Measurements from ENCODE around the gene PEX16.

Gene PEX16

DNA sequence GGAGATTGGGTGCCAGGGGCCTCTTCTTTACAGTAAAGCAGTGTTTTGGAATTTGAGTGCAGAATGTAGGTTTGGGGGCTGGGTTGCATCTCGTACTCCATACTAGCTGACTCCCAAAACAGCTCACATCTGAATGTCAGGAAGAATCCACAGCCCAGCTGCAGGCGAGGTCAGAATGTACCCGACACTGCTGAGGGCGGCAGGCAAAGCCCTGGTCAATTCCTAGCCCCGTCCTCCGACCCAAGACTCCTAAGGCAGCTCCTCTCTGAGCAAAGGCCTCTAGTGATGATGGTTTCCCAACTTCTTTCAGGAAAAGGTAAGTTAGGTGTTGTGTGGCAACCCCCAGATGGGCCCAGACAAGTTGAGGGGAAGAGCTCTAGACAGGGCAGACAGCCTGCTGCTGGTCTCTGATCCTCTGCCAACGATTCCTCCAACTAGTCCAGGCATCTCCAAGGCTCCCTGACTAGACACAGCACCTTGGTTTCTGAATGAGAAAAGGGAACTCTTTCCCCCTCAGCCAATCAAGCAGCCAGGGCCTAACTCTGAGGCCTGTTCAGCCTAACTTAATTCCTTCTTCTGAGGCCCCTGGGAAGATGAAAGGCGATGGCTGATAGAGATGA is 13.4 kb upstream of the PEX16 start:
- no peak for DNase-seq

DNA sequence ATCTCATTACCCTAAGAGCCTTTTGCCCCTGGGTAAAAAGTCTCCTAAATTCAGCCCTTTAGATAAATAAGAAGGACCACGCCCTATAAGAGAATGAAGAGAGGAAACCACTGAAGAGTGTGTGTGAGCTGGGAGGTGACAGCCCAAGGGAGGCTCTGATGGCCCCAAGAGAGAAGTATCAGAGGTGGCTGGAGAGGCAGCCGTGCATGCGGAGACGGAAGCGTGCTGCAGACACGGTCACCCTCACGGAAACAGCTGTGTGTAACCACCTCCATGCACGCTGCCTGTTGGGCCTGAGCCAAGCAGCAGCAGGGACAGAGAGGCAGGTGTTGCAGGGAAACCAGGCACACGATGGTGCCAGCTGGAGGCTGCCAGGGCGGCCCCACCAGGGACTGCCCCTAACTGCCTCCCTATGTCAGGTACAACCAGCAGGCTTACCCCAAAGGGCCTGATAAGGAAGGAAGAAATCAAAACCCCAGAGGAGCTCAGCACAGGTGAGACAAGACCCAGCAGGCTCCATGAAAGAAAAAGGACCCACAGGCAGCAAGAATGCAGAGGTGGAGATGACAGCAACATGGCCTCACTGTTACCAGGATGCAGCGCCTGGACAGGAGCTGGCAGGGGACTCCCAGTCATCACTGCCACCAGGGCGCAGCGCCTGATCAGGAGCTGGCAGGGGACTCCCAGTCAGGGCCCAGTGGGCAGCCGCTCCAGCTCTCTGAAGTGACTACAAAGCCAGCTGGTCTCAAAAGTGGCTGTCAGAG is 12.5 kb upstream of the PEX16 start:
- DNase-seq: peak; percentile 73 to 84

DNA sequence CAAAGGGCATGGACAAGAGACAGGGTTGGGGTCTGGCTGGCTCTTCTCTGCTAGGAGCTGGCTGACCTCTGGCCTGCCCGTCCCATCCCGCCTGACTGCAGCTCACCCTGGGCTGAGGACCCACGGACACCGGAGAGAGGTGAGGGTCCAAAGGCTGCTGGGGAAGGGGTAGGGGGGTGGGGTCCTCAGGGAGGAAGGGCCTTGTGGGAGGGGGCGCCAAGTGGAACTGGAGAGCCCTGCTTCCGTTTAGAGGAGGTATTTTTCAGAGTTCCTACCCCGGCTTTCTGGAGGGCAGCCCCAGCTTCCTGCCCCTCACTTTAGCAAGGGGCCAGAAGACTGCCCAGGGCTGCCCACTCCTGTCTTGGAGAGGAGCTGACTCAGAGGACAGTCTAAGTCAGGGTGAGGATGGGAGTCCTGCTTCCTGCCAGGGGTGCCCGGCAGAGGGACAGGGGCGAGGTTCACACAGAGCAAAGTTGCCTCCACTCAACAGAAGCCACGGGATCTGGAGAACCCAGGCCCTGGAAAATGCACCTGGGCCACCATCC is 11.9 kb upstream of the PEX16 start:
- DNase-seq: no peak

DNA sequence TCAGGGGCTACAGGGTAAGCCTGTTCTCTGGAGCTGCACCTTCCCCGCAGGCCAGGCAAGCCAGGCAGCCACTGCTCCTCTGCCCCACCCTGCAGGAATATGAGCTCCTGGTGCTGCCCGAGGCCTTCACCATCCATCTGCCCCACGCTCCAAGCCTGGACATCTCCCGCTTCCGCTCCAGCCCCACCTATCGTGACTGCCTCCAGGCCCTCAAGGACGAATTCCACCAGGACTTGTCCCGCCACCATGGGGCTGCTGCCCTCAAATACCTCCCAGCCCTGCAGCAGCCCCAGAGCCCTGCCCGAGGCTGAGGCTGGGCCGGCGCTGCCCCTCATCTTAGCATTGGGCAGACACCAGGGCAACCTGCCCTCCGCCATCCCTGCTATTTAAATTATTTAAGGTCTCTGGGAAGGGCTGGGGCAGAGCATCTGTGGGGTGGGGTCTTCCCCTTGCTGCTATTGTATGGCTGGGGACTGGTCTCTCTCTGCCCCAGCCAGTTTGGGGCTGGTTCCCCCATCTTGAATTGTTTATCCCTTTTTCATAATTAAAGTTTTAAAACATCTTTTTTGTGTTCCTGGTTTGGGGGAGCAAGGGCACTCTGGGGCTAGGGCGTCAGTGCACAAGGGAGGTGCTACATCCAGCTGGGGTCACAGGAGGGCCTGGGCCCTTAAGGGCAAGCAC is 11.0 kb upstream of the PEX16 start:
- DNase-seq: no peak

DNA sequence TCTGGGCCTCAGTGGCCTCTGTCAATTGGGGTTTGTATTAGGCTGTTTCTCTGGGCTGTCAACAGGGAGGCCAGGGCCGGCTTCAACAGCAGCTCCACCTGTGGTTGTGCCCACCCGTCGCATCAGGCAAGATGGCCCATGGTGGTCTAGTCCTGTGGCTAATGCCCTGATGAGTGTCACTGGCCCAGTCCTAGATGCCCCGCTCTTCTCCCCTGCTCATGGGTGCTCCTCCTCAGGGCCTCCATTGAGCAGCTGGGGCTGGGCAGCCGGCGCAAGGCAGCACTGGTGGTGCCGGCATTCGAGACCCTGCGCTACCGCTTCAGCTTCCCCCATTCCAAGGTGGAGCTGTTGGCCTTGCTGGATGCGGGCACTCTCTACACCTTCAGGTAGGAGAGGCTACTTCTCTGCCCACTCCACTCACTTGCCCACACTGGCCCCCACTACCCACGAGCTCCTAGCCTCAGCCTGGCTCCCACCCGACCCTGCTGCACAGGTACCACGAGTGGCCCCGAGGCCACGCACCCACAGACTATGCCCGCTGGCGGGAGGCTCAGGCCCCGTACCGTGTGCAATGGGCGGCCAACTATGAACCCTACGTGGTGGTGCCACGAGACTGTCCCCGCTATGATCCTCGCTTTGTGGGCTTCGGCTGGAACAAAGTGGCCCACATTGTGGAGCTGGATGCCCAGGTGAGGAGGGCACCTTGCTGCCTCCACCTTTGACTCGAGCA is 10.2 kb upstream of the PEX16 start:
- DNase-seq: no peak

DNA sequence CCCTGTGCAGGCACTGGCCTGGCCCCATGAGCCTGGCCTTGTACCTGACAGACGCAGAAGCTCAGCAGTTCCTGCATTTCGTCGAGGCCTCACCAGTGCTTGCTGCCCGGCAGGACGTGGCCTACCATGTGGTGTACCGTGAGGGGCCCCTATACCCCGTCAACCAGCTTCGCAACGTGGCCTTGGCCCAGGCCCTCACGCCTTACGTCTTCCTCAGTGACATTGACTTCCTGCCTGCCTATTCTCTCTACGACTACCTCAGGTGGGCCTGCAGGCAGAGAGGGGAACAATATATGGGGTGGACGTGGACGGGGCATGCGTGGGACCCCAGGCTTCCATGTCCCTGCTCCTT is 9.6 kb upstream of the PEX16 start:
- no peak for DNase-seq

DNA sequence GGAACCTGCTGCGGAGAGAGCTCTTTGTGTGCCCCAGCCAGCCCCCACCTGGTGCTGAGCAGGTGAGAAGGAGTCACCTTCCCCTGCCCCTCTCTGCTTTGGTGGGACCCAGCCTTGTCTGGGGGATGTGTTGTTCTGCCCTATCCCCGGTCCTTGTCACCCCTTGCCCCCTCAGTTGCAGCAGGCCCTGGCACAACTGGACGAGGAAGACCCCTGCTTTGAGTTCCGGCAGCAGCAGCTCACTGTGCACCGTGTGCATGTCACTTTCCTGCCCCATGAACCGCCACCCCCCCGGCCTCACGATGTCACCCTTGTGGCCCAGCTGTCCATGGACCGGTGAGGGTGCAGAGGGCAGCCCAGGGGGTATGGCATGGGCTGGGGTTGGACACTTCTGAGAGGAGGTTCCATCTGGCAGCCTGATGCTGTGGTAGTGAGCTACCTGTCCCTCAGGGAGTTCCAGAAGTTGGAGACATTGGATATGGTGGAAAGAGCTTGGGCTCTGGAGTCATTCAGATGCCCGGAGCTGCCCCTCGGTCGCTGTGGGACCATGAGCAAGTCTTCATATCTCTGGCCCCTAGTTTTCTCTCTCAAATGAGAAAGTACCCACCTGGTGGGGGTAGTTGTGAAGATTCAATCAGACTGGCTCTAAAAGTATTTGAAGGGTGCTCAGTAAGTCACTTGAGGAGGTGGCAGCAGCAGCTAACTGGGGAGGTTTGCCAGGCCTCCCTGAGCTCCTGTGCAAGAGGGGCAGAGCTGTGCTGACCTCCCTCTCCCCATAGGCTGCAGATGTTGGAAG is 9.1 kb upstream of the PEX16 start:
- no peak for DNase-seq

DNA sequence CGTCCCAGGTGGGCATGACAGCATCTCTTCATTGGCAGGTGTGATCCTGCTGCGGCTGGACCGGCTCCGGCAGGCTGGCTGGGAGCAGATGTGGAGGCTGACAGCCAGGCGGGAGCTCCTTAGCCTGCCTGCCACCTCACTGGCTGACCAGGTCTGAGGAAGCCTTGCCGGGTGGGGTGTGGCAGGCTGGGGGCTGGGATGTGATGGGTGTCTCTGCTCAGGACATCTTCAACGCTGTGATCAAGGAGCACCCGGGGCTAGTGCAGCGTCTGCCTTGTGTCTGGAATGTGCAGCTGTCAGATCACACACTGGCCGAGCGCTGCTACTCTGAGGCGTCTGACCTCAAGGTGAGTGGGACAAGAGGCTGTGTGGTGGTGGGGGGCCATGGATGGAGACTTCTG is 8.3 kb upstream of the PEX16 start:
- DNase-seq: no peak

DNA sequence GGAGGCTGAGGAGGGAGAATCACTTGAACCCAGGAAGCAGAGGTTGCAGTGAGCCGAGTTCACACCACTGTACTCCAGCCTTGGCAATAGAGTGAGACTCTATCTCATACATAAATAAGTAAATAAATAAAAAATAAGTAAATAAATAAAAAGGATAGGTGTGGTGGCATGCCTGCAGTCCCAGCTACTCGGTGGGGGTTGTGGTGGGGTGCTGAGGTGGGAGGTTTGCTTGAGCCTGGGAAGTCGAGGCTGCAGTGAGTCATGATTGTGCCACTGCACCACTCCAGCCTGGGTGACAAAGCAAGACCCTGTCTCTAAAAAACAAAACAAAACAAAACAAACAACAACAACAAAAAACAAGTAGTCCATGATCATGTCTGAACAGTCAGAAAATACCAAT is 7.9 kb upstream of the PEX16 start:
- DNase-seq: no peak

DNA sequence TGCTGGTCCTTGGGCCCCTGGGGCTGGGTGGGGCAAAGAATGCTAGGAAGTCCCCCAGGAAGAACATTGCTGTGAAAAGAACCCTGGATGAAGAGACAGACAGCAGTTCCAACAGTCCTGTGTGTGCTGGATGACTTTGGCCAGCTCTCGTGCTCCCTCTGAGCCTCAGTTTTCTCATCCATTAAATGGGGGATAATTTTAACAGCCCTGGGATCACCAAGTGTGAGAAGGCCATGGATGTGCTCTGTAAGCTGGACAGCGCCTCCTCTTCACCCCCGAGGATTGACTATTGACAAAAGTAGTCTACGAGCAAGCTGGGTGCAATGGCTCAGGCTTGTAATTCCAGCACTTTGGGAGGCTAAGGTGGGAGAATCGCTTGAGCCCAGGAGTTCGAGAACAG is 7.2 kb upstream of the PEX16 start:
- no peak for DNase-seq

DNA sequence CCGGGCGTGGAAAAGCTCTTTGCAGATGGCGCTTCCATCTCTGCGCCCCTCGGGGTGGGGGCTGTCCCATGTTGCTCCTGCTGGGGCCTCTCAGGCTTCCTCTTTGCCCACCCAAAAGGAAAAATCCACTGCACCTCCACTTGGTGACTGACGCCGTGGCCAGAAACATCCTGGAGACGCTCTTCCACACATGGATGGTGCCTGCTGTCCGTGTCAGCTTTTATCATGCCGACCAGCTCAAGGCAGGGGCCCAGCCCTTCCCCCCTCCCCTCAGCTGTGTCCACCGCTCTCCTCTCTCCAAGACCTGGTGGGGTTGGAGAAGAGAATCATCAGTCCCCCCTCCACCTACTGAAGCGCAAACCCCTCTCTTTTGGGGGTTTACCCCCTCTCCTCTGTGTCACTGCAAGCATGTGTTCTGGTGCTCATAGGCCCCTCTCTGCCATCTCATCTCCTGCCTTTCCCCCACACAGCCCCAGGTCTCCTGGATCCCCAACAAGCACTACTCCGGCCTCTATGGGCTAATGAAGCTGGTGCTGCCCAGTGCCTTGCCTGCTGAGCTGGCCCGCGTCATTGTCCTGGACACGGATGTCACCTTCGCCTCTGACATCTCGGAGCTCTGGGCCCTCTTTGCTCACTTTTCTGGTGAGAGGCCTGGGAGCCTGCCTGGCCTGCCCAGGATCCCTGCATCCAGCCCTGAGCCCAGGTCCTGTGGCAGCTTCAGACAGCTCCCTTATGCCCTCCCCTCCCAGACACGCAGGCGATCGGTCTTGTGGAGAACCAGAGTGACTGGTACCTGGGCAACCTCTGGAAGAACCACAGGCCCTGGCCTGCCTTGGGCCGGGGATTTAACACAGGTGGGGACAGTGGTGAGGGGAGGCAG is 6.6 kb upstream of the PEX16 start:
- DNase-seq: no peak

DNA sequence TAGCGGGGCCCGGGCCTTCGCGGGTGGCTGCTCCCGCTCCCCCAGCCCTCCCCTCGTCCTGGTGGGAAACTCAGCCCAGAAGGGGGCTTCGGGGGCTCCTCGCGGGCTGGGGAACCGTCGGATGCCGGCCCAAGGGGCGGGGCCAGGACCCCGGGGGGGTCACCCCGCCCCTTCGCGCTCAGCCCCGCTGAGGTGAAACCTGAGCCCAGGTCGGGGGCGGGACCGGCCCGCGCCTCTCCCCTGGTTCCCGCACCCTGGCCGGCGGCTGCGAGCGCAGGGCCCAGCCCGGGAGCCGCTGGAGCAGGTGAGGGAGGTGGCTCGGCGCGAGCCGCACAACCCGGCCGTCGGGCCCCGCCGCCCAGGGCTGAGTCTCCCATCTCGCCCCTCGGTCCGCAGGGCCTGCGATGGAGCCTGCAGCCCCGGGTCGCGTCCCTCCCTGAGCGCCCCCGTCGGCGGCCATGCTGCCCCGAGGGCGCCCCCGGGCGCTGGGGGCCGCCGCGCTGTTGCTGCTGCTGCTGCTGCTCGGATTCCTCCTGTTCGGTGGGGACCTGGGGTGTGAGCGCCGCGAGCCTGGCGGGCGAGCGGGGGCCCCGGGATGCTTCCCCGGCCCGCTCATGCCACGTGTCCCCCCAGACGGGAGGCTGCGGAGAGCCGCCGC is 4.9 kb upstream of the PEX16 start, which contains the start of gene LARGE2:
LARGE2 (plus strand) TSS at position 232 of the 658 bp plus-strand sequence; CDS start at position 459, 227 bp downstream.
- no peak for DNase-seq

DNA sequence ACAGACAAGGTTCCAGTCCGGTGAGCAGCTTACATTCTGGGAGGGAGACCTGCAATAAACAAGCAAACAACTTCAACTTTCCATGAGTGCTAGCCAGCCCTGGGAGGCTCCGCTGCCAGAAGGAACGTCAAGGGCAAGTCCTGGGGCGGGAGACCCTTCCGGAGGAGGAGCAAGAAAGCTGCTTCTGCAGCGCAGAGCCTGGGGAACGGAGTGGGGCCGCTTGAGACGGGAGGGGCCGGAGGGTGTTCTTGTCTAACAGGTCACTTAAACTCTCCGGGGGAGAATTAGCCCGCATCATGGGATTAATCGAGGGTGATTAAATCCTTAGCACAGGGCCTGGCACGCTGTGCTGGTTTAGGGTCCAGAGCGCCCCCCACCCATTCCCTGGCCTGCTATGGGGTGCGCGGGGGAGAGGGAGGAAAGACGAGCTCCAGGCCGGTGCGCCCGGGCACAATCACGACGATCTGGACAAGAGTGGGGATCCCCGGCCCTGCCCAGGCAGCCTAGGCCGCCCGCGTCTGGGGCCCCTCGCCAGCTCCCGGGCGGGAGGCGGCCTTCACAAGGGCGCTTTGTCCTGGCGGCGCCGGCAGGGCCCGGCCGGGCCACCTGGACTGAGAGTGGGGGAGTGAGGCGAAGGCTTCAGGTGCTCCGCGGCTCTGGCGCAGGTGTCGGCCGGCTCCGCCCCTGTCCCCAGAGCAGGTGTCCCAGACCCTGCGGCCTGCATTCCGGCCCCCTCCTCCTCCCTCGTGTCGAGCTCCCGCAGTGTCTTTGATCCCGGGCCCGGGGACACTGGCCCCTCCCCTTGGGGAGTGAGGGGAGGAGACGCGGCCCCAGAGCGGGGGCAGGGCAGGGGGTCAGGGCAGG is 4.1 kb upstream of the PEX16 start:
- no peak for DNase-seq

DNA sequence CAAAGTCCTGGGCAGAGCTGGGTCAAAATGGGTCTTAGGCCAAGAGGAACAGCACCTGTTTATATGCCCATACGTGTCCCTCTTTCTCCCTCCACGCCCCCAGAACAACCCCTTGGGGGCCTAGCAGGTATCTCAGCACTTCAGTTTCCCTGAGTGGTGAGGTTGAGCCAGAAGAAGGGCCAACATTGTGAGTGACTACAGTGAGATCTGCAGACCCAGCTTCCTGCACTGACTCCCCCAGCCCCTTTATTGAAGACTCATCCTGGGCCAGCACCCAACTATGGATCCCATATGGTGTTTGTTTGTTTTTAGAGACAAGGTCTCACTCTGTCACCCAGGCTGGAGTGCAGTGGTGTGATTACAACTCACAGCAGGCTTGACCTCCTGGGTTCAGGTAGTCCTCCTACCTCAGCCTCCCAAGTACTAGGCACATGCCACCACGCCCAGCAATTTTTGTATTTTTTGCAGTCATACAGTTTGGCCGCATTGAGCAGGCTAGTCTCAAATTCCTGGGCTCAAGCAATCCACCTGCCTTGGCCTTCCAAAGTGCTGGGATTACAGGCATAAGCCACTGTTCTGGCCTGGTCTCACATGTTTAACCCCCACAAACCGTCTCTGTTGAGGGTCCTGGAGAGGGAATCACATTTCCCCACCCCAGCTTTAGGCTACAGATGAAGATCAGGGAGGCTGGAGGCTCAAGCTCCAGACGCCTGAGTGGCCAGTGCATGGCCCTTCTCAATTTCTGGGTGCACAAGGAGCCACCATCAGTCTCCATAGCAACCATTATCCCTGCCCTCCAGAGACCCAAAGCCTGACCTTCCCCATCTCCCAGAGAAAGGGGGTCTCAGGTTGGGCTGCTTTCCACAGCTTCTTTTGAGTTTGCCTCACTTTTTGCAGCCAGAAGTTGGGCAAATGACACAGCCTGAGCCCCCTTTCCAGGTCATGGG is 3.1 kb upstream of the PEX16 start:
- DNase-seq: no peak

DNA sequence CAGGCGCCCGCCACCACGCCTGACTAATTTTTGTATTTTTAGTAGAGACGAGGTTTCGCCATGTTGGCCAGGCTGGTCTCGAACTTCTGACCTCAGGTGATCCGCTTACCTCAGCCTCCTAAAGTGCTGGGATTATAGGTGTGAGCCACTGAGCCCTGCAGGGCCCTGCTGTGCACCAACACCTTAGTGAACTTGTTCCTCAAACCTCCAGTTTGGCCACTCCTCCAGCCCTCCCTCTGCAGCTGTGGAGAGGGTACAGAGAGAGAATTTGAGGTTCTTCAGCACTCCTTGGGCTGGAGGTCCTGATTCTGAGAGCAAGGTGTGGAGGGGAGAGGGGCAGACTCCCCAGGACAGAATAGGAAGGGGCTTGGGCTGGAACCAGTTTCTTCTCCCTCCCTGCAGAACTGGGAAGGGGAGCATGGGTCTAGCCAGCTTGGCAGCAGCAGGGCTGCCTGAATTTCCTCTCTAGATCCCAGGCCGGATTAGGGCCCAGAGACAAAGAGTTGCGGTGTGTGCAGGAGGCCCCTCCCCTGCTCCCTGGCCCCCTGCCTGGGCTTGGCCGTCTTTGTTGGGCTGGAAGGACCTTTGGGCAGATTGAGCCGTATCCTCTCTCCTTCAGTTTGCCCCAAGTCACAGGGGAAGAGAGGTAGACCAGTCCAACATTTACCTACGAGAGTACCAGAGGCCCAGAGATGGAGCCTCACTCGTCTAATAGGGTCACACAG is 2.3 kb upstream of the PEX16 start:
- DNase-seq: no peak

DNA sequence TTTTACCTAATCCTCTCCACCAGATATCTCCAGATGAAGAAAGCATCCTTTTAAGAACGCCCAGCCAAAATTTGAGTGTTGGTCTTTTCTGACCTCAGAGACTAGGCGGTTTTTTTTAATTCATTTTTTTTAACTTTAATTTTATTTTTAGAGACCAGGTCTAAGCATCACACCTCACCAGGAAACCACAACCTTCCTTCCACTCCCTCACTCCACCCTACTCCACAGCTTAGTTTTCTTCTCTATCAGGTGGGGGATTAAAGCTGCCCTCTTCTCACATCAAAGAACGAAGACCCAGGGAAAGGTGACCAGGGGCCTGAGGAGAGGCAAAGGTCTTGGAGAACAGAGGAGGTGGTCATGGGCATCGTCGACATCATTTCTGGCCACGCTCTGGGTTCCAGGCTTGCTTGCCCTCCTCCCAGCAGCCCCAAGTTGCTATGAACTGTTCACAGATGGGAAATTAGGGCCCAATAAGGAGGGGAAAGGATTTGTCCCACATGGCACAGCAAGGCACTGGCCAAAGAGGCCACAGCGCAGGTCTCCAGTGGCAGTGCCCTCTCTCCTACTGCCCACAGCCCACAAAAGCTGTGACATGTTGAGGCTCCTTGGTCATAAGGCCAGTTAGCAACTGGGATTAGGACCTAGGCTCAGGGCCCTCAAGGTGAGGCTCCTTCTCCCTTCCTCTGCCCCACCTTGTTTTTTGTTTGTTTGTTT is 1.4 kb upstream of the PEX16 start:
- DNase-seq: no peak

DNA sequence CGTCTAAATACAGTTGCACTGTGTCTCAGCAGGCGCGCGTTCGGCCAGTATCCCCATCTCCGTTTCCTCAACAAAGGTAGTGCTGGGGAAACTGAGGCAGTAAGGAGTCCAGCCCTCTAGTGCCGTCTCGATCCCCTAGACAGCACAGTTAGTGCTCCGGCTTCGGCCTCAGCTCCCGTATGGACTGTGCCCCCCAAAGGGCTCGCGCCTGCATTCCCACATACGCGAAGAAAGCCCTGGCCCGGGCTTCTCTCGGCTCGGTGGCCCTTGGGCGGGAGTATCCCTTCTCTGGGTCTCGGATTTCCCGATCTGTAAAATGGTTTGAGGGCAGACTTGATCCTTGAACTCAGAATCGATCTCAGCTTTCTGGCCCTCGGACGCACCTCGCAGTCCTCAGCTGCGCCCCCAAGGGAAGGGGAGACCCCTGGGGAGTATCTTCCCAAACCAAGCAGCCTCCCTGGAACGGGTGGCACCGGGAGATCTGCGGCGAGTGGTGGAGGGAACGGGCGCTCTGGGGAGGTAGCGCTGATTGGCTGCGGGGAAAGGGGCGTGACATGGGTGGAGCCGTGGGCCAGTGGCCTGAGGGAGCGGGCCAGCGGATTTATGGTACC is 759 bp upstream of the PEX16 start:
- DNase-seq: peak; percentile 71 to 75
